ENCODE measurements around the gene SPAG16. TPM values are rescaled to one million over a fixed set of nuclear protein-coding genes. Genes with fewer than 3 reads are reported as not detected.

Gene SPAG16
- total and polyA plus RNA-seq, 3 experiments from 2014 or later = 7.7 to 15.3 (median 8.2) TPM

GRCh38 chr2:213476641-213477040 lies 192.4 kb downstream of the SPAG16 start:
- Mint-ChIP-seq H3K4me1 (no peaks in the 10 kb centered on the region), H3K4me3 (no peak overlapping the region), H3K27ac (no peak overlapping the region), H3K27me3 (no peaks in the 10 kb centered on the region), H3K9me3 (peaks cover 15 to 39% (median 23%) of the 10 kb centered on the region in 5 donors), H3K36me3 (no peaks in the 10 kb centered on the region)
- H3K9me3 ChIP-seq (ENCODE audit: low read length) = no peaks in the 10 kb centered on the region
- H3K27me3 ChIP-seq (ENCODE audit: insufficient read depth, low read length, poor library complexity, severe bottlenecking) = no peaks in the 10 kb centered on the region
- H3K4me1 ChIP-seq (ENCODE audit: insufficient read depth, low read length) = no peaks in the 10 kb centered on the region
- H3K36me3 ChIP-seq (ENCODE audit: insufficient read depth, low read length) = no peaks in the 10 kb centered on the region
- no peak for DNase-seq
- no peak overlapping the region for H3K27ac ChIP-seq (ENCODE audit: low read depth, low read length)
- CTCF ChIA-PET = no interaction called here
- H3K4me3 ChIP-seq (ENCODE audit: low read length) = no peak overlapping the region
- POLR2A ChIA-PET = no interaction called here

DNA sequence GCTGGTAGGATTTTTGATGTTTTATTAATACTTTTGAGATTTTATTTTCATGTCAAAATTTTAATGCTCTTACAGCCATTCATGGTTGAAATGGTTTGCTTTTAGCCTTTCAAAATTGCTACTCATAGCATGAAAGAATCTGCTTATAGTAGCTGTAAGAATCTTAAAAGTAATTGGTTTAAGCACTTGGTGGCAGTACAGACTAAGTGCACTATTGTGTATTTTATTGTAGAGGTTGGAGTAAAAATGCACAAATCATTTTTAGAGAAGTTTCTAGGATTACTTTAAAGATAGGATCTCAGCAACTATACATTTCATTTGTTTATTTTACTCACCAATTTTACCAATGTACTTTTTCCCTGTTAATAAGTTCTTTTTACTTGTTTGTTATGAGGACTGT lies 205.8 kb downstream of the SPAG16 start:
- Mint-ChIP-seq H3K27me3 (no peaks in the 10 kb centered on the region), H3K27ac (no peak overlapping the region), H3K4me3 (no peak overlapping the region), H3K9me3 (no peaks in the 10 kb centered on the region), H3K4me1 (no peaks in the 10 kb centered on the region), H3K36me3 (no peaks in the 10 kb centered on the region)
- CTCF ChIA-PET = no interaction called here
- Histone ChIP-seq H3K27me3 (ENCODE audit: insufficient read depth, low read length, poor library complexity, severe bottlenecking) (no peaks in the 10 kb centered on the region), H3K36me3 (ENCODE audit: insufficient read depth, low read length) (no peaks in the 10 kb centered on the region), H3K27ac (ENCODE audit: low read depth, low read length) (no peak overlapping the region), H3K4me3 (ENCODE audit: low read length) (no peak overlapping the region), H3K9me3 (ENCODE audit: low read length) (no peaks in the 10 kb centered on the region), H3K4me1 (ENCODE audit: insufficient read depth, low read length) (no peaks in the 10 kb centered on the region)
- POLR2A ChIA-PET = no interaction called here
- DNase-seq = no peak

DNA sequence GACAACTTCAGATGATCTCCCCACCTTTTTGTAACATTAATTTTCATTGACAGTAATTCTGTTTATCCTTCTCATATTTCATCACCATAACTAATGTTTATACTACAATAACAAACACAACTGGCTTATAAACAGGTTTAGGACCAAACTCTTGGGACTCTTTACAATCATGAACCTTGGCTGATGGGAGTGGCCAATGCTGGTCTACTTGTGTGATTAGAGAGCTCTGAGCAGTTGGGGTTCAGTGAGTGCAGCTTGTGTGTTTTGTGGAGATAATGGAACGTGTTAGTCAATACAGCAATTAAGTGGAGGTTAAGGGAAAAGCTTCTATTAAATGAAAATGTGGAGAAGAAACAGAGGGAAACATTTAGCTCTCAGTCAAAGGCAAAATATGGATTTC lies 207.1 kb downstream of the SPAG16 start:
- no peaks in the 10 kb centered on the region for H3K9me3 ChIP-seq (ENCODE audit: low read length)
- no peak overlapping the region for H3K4me3 ChIP-seq (ENCODE audit: low read length)
- DNase-seq = no peak
- ChIA-PET CTCF (no interaction called here), POLR2A (no interaction called here)
- no peaks in the 10 kb centered on the region for H3K36me3 Mint-ChIP-seq
- H3K27me3 ChIP-seq (ENCODE audit: insufficient read depth, low read length, poor library complexity, severe bottlenecking) = no peaks in the 10 kb centered on the region
- no peak overlapping the region for H3K27ac Mint-ChIP-seq
- no peaks in the 10 kb centered on the region for H3K9me3 Mint-ChIP-seq
- H3K4me3 Mint-ChIP-seq = no peak overlapping the region
- no peaks in the 10 kb centered on the region for H3K4me1 ChIP-seq (ENCODE audit: insufficient read depth, low read length)
- no peaks in the 10 kb centered on the region for H3K36me3 ChIP-seq (ENCODE audit: insufficient read depth, low read length)
- H3K4me1 Mint-ChIP-seq = no peaks in the 10 kb centered on the region
- H3K27me3 Mint-ChIP-seq = no peaks in the 10 kb centered on the region
- H3K27ac ChIP-seq (ENCODE audit: low read depth, low read length) = no peak overlapping the region

- H3K4me3 Mint-ChIP-seq = no peak overlapping the region
- Histone ChIP-seq H3K27me3 (ENCODE audit: insufficient read depth, low read length, poor library complexity, severe bottlenecking) (no peaks in the 10 kb centered on the region), H3K4me3 (ENCODE audit: low read length) (no peak overlapping the region), H3K4me1 (ENCODE audit: insufficient read depth, low read length) (no peaks in the 10 kb centered on the region), H3K27ac (ENCODE audit: low read depth, low read length) (no peak overlapping the region), H3K36me3 (ENCODE audit: insufficient read depth, low read length) (no peaks in the 10 kb centered on the region), H3K9me3 (ENCODE audit: low read length) (no peaks in the 10 kb centered on the region)
- H3K4me1 Mint-ChIP-seq = no peaks in the 10 kb centered on the region
- H3K27ac Mint-ChIP-seq = no peak overlapping the region
- ChIA-PET CTCF (no interaction called here), POLR2A (no interaction called here)
- H3K36me3 Mint-ChIP-seq = no peaks in the 10 kb centered on the region
- H3K27me3 Mint-ChIP-seq = no peaks in the 10 kb centered on the region
- no peak for DNase-seq
- H3K9me3 Mint-ChIP-seq = peaks cover 0 to 1% (median 0%) of the 10 kb centered on the region in 5 donors
These were observed 212.0 kb downstream of the SPAG16 start for GRCh38 chr2:213496226-213496625.

- CTCF ChIA-PET = no interaction called here
- Histone ChIP-seq H3K4me3 (ENCODE audit: low read length) (no peak overlapping the region), H3K27me3 (ENCODE audit: insufficient read depth, low read length, poor library complexity, severe bottlenecking) (no peaks in the 10 kb centered on the region), H3K27ac (ENCODE audit: low read depth, low read length) (no peak overlapping the region), H3K36me3 (ENCODE audit: insufficient read depth, low read length) (no peaks in the 10 kb centered on the region), H3K9me3 (ENCODE audit: low read length) (no peaks in the 10 kb centered on the region), H3K4me1 (ENCODE audit: insufficient read depth, low read length) (no peaks in the 10 kb centered on the region)
- no peaks in the 10 kb centered on the region for H3K27me3 Mint-ChIP-seq
- POLR2A ChIA-PET = no interaction called here
- H3K9me3 Mint-ChIP-seq = peaks cover 0 to 3% (median 0%) of the 10 kb centered on the region in 5 donors
- no peak for DNase-seq
- H3K36me3 Mint-ChIP-seq = peaks cover 0 to 2% (median 0%) of the 10 kb centered on the region in 3 donors
- no peak overlapping the region for H3K4me3 Mint-ChIP-seq
- no peaks in the 10 kb centered on the region for H3K4me1 Mint-ChIP-seq
- no peak overlapping the region for H3K27ac Mint-ChIP-seq
These were observed 216.6 kb downstream of the SPAG16 start for GRCh38 chr2:213500881-213501280.

GRCh38 chr2:213524164-213524563 lies 239.9 kb downstream of the SPAG16 start:
- H3K4me1 Mint-ChIP-seq = no peaks in the 10 kb centered on the region

GRCh38 chr2:213537579-213537978 lies 253.3 kb downstream of the SPAG16 start:
- H3K27me3 Mint-ChIP-seq = no peaks in the 10 kb centered on the region
- no peaks in the 10 kb centered on the region for H3K36me3 Mint-ChIP-seq
- no peak overlapping the region for H3K4me3 ChIP-seq (ENCODE audit: low read length)
- H3K9me3 ChIP-seq (ENCODE audit: low read length) = no peaks in the 10 kb centered on the region
- peaks cover 0 to 6% (median 2%) of the 10 kb centered on the region in 5 donors for H3K9me3 Mint-ChIP-seq
- ChIA-PET POLR2A (no interaction called here), CTCF (no interaction called here)
- no peaks in the 10 kb centered on the region for H3K36me3 ChIP-seq (ENCODE audit: insufficient read depth, low read length)
- H3K4me1 ChIP-seq (ENCODE audit: insufficient read depth, low read length) = no peaks in the 10 kb centered on the region
- no peak overlapping the region for H3K27ac ChIP-seq (ENCODE audit: low read depth, low read length)
- H3K4me1 Mint-ChIP-seq = no peaks in the 10 kb centered on the region
- H3K4me3 Mint-ChIP-seq = no peak overlapping the region
- no peaks in the 10 kb centered on the region for H3K27me3 ChIP-seq (ENCODE audit: insufficient read depth, low read length, poor library complexity, severe bottlenecking)
- H3K27ac Mint-ChIP-seq = no peak overlapping the region
- DNase-seq = no peak

More at GRCh38 chr2:213524164-213524563, 239.9 kb downstream of the SPAG16 start:
- CTCF ChIA-PET = no interaction called here
- Histone ChIP-seq H3K9me3 (ENCODE audit: low read length) (no peaks in the 10 kb centered on the region), H3K4me3 (ENCODE audit: low read length) (no peak overlapping the region), H3K27me3 (ENCODE audit: insufficient read depth, low read length, poor library complexity, severe bottlenecking) (no peaks in the 10 kb centered on the region), H3K36me3 (ENCODE audit: insufficient read depth, low read length) (no peaks in the 10 kb centered on the region), H3K27ac (ENCODE audit: low read depth, low read length) (no peak overlapping the region), H3K4me1 (ENCODE audit: insufficient read depth, low read length) (no peaks in the 10 kb centered on the region)
- peaks cover 14 to 34% (median 23%) of the 10 kb centered on the region in 5 donors for H3K9me3 Mint-ChIP-seq
- H3K27me3 Mint-ChIP-seq = no peaks in the 10 kb centered on the region
- H3K36me3 Mint-ChIP-seq = no peaks in the 10 kb centered on the region
- H3K4me3 Mint-ChIP-seq = no peak overlapping the region
- POLR2A ChIA-PET = no interaction called here
- H3K27ac Mint-ChIP-seq = no peak overlapping the region
- DNase-seq = no peak

DNA sequence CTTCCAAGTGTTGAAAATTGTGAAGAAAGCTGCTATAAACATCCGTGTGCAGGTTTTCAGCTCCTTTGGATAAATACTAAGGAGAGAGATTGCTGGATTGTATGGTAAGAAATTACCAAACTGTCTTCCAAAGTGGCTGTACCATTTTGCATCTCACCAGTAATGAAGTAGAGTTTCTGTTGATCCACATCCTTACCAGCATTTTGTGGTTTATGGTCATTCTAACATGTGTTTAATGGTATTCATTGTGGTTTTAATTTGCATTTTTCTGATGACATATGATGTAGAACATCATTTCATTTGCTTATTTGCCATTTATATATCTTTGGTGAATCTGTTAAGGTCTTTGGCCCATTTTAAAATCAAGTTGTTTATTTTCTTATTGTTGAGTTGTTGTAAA lies 260.7 kb downstream of the SPAG16 start:
- DNase-seq = no peak
- Mint-ChIP-seq H3K36me3 (no peaks in the 10 kb centered on the region), H3K9me3 (peaks cover 0 to 19% (median 4%) of the 10 kb centered on the region in 5 donors), H3K4me3 (no peak overlapping the region), H3K4me1 (no peaks in the 10 kb centered on the region), H3K27ac (no peak overlapping the region), H3K27me3 (no peaks in the 10 kb centered on the region)
- no peaks in the 10 kb centered on the region for H3K27me3 ChIP-seq (ENCODE audit: insufficient read depth, low read length, poor library complexity, severe bottlenecking)
- ChIA-PET POLR2A (no interaction called here), CTCF (no interaction called here)
- H3K27ac ChIP-seq (ENCODE audit: low read depth, low read length) = no peak overlapping the region
- no peaks in the 10 kb centered on the region for H3K4me1 ChIP-seq (ENCODE audit: insufficient read depth, low read length)
- H3K36me3 ChIP-seq (ENCODE audit: insufficient read depth, low read length) = no peaks in the 10 kb centered on the region
- no peaks in the 10 kb centered on the region for H3K9me3 ChIP-seq (ENCODE audit: low read length)
- no peak overlapping the region for H3K4me3 ChIP-seq (ENCODE audit: low read length)

DNA sequence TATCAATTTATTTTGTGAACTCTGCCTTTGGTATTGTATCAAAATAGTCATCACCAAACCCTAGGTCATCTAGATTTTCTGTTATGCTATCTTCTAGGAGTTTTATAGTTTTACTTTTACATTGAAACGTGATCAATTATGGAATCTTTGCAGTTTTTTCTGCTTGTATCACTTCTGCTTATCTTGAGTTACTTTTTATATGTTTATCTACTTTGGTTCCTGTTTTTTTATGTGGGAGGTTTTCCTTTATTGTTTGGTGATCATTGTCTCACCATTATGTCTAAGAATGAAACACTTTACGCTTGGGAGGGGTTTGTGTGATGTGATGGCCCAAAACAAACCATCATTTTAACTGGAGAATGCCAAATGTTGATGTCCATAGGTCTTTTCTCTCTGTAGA lies 261.2 kb downstream of the SPAG16 start:
- Histone ChIP-seq H3K4me3 (ENCODE audit: low read length) (no peak overlapping the region), H3K9me3 (ENCODE audit: low read length) (no peaks in the 10 kb centered on the region), H3K27ac (ENCODE audit: low read depth, low read length) (no peak overlapping the region), H3K36me3 (ENCODE audit: insufficient read depth, low read length) (no peaks in the 10 kb centered on the region), H3K4me1 (ENCODE audit: insufficient read depth, low read length) (no peaks in the 10 kb centered on the region), H3K27me3 (ENCODE audit: insufficient read depth, low read length, poor library complexity, severe bottlenecking) (no peaks in the 10 kb centered on the region)
- Mint-ChIP-seq H3K4me3 (no peak overlapping the region), H3K27ac (no peak overlapping the region), H3K36me3 (no peaks in the 10 kb centered on the region), H3K4me1 (no peaks in the 10 kb centered on the region), H3K27me3 (no peaks in the 10 kb centered on the region), H3K9me3 (peaks cover 0 to 19% (median 4%) of the 10 kb centered on the region in 5 donors)
- DNase-seq = no peak
- ChIA-PET CTCF (no interaction called here), POLR2A (no interaction called here)

Measured in CD8-positive, alpha-beta memory T cell (primary cell).